Measurements from ENCODE around the gene PITHD1. TPM values are rescaled to one million over a fixed set of nuclear protein-coding genes. Genes with fewer than 3 reads are reported as not detected.

The PITHD1 gene
- total and polyA plus RNA-seq, 8 donors, result 48.0 to 71.0 (median 58.4) TPM

- DNase-seq (no peak), ATAC-seq (no peak)
- Histone ChIP-seq H3K27me3 (no peaks in the 10 kb centered on the region), H3K4me3 (no peak overlapping the region), H3K9me3 (no peaks in the 10 kb centered on the region), H3K36me3 (peaks cover 0 to 21% of the 10 kb centered on the region in 2 donors), H3K27ac (no peak overlapping the region), H3K4me1 (peaks cover 14 to 33% of the 10 kb centered on the region in 2 donors)
- no peak for TF ChIP-seq CTCF (IDR thresholded peaks at IDR 0.05)
- intact Hi-C loops (cut with DNase I), result no loop called here
Observed at GRCh38 chr1:23803674-23804073, 25.5 kb downstream of the PITHD1 start.

GRCh38 chr1:23804183-23804835, 26.1 kb downstream of the PITHD1 start:
- H3K9me3 ChIP-seq, result no peaks in the 10 kb centered on the region
- H3K27ac ChIP-seq, result no peak overlapping the region
- H3K4me3 ChIP-seq, result no peak overlapping the region
- DNase-seq, result no peak
- TF ChIP-seq CTCF (IDR thresholded peaks at IDR 0.05), result no peak
- intact Hi-C loops (cut with DNase I), result no loop called here
- peaks cover 11 to 27% of the 10 kb centered on the region in 2 donors for H3K4me1 ChIP-seq
- H3K27me3 ChIP-seq, result no peaks in the 10 kb centered on the region
- peaks cover 0 to 21% of the 10 kb centered on the region in 2 donors for H3K36me3 ChIP-seq
- ATAC-seq, result no peak

GRCh38 chr1:23805025-23805424, 26.8 kb downstream of the PITHD1 start:
- no peak overlapping the region for H3K4me3 ChIP-seq
- H3K36me3 ChIP-seq, result peaks cover 0 to 21% of the 10 kb centered on the region in 2 donors
- DNase-seq (no peak), ATAC-seq (no peak)
- no peak overlapping the region for H3K27ac ChIP-seq
- intact Hi-C loops (cut with DNase I), result no loop called here
- H3K27me3 ChIP-seq, result no peaks in the 10 kb centered on the region
- H3K9me3 ChIP-seq, result no peaks in the 10 kb centered on the region
- H3K4me1 ChIP-seq, result peaks cover 6 to 26% of the 10 kb centered on the region in 2 donors
- TF ChIP-seq CTCF (IDR thresholded peaks at IDR 0.05), result no peak

GRCh38 chr1:23806280-23806679, 28.1 kb downstream of the PITHD1 start:
- DNase-seq (no peak), ATAC-seq (no peak)
- intact Hi-C loops (cut with DNase I), result no loop called here

GRCh38 chr1:23807453-23807852, 29.2 kb downstream of the PITHD1 start:
- DNase-seq (no peak), ATAC-seq (no peak)
- Histone ChIP-seq H3K36me3 (peaks cover 0 to 35% of the 10 kb centered on the region in 2 donors), H3K4me3 (no peak overlapping the region), H3K9me3 (no peaks in the 10 kb centered on the region), H3K4me1 (peaks cover 0 to 32% of the 10 kb centered on the region in 2 donors), H3K27ac (peak overlapping the region in 1 of 2 donors; percentile 41), H3K27me3 (no peaks in the 10 kb centered on the region)
- TF ChIP-seq CTCF (IDR thresholded peaks at IDR 0.05), result no peak
- intact Hi-C loops (cut with DNase I), result no loop called here

More at GRCh38 chr1:23806280-23806679, 28.1 kb downstream of the PITHD1 start:
- H3K27me3 ChIP-seq, result no peaks in the 10 kb centered on the region
- H3K4me1 ChIP-seq, result peaks cover 4 to 36% of the 10 kb centered on the region in 2 donors
- H3K36me3 ChIP-seq, result peaks cover 0 to 23% of the 10 kb centered on the region in 2 donors
- H3K9me3 ChIP-seq, result no peaks in the 10 kb centered on the region
- H3K4me3 ChIP-seq, result no peak overlapping the region
- H3K27ac ChIP-seq, result no peak overlapping the region
- TF ChIP-seq CTCF (IDR thresholded peaks at IDR 0.05), result no peak
